HEK293T (cell line): ENCODE results near the gene SPRN.

ENCODE experiments used
- BHLHE40 ChIP-seq: fragments of 450-650 bp; IDR thresholded peaks from 2 replicates; pipeline ENCODE4 v1.6.1; 2016; ENCODE audit warnings: mild to moderate bottlenecking, moderate library complexity, borderline replicate concordance
- FOXK2 ChIP-seq: fragments of 450-650 bp; IDR thresholded peaks from 2 replicates; pipeline ENCODE4 v1.6.1; 2016; ENCODE audit warnings: mild to moderate bottlenecking
- NFRKB ChIP-seq: fragments of 450-650 bp; IDR thresholded peaks from 2 replicates; pipeline ENCODE4 v1.6.1; 2016; ENCODE audit warnings: mild to moderate bottlenecking, moderate library complexity
- PKNOX1 ChIP-seq: fragments of 450-650 bp; IDR thresholded peaks from 2 replicates; pipeline ENCODE4 v1.6.1; 2016
- SUZ12 ChIP-seq: fragments of 450-650 bp; IDR thresholded peaks from 2 replicates; pipeline ENCODE4 v1.6.1; 2016; ENCODE audit warnings: mild to moderate bottlenecking
- ZNF384 ChIP-seq: fragments of 450-650 bp; IDR thresholded peaks from 2 replicates; pipeline ENCODE4 v1.6.1; 2016

- no peak for TF ChIP-seq NFRKB
- no peak for TF ChIP-seq BHLHE40
- TF ChIP-seq FOXK2, result no peak
- no peak for TF ChIP-seq ZNF384
- TF ChIP-seq PKNOX1, result no peak
- TF ChIP-seq SUZ12, result no peak
Observed at GRCh38 chr10:133393401-133394063, 30.9 kb downstream of the SPRN start.
